Umbilical cord (tissue), 2 donors: ENCODE results near the gene THSD7B. TPM values are rescaled to one million over a fixed set of nuclear protein-coding genes. Genes with fewer than 3 reads are reported as not detected.
A peak's percentile ranks its signal among the peaks of the same experiment; 100 is the strongest.
"Not testable (repeated sequence)": the region's sequence is repeated elsewhere in the genome, so short reads cannot be mapped to it uniquely, and the experiment has no call there.

Experiments used
- DNase-seq: peaks from one replicate; pipeline ENCODE4 v3.0.0-alpha.2; 2015; ENCODE audit warnings: low spot score
- total RNA-seq: library from RNA; depleted of rRNA; stranded (reverse); fragments of >200 nt; gene quantifications from one replicate; pipeline ENCODE4 v1.2.3, GENCODE V29; 2014; ENCODE audit warnings: low replicate concordance; ENCODE audit not compliant: insufficient read depth

Gene THSD7B
- total RNA-seq, 1 donor from 2014 or later: 2.2 TPM

DNA sequence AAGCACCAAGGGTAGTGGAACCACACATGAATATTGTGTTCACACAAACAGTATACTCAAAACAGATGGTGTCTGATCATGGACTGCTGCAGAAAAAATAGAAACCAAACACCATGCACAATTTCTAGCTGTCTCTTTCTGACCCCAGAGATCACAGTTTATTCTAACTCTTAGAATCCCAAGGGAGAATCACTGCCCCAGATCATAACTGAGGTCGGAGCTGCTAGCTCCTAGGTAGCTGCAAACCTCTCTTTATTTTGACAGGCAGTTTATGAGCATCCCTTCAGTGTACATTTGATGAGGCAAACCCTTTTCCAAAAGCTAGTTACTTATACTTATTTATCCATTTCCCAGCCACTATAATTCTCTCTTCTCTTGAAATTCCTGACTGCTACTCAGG lies 759.8 kb downstream of the THSD7B start:
- DNase-seq: no peak

DNA sequence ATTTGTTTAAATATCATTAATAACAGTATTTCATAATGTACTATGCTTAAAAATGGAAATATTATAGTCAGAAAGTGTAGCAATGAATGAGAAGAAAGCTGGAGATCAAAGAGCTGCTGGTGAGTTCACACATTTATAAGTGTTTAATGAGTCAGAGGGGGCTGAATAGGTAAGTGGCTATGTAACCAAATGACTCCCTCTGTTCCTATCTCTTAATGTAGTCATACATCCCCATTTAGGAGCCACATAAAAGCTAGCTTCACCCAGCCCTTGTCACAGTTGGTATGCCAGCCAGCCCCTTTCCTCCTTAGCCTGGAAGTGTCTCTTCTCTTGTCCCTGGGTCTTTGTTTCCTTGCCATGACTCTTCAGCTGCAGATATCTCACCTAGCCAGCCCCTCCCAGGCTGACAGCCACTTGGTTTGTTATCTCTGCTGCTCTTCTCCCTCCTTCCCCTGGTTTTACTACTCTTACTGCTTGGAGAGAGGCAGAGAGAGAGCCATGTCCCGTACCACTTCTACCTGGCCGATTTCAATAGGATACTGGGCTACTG lies 760.4 kb downstream of the THSD7B start:
- no peak for DNase-seq

DNA sequence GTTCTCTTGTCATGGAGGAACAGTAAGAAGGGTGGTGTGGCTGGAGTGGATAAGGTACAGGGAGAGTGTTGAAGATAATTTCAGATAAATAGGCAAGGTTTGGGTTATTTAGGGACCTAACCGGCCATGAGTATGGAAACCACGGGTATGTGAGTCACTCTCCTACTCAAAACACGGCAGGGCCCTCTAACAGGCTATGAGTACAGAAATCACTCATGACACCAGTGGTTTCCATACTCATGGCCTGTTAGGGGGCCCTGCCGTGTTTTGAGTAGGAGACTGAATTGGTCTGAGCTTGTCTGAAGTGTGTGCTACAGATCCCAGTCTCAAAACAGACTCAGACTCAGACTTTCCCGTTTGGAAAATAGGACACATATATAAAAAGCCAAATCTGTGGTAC lies 770.6 kb downstream of the THSD7B start:
- DNase-seq: no peak

DNA sequence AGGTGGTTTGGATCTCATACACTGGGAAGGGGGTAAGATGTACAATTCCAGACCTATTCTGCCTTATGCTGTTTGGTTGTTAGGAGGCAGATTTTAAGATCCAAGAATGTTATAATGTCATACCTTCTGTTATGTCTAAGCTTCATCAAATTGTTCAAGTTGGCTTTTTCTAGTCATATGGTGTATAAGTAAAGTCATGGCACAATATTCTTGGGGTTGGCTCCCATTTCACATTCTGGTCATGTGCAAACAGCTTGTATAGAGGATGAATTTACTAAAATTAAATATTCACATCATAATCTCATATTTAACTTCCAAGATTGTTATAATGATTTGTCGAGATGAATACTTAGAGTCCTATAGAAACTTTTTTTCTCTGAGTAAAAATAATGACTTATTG lies 774.0 kb downstream of the THSD7B start:
- no peak for DNase-seq

DNA sequence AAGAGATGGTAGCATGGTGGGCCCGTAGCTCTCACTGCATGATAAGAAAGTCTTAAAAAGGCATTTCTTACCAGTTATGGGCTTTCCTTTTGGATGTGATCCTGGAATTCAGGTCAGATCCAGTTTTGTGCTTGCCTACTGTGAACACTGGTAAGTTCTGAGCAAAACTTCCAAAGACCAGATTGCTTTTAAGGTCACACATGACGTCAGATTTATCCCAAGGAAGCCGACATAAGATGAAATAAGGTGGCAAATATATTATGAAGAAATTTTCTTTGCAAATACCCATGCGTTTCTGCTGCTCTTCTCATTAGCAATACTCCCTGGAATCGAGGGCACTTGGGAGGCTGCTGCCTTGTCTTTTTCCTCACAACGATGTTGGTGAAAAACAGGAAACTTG lies 782.5 kb downstream of the THSD7B start:
- peak; percentile 13 for DNase-seq

DNA sequence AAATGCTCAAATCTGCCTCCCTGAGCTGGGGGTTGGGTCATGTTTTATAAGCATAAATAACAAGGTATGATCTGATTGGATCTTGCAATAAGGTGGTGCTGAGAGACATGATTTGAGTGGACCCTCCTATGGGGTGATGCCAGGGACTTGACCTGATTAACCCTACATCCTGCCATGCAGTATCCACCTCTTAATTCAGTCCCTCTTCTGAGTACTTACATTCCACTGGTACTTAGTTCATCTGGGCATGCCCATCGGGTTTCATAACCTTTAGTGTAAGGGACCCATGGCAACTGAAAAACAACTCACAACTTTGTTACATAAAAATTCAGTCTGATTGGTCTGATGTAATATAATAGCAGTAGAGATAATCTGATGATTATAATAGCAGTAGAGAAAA lies 801.0 kb downstream of the THSD7B start:
- DNase-seq: no peak

DNA sequence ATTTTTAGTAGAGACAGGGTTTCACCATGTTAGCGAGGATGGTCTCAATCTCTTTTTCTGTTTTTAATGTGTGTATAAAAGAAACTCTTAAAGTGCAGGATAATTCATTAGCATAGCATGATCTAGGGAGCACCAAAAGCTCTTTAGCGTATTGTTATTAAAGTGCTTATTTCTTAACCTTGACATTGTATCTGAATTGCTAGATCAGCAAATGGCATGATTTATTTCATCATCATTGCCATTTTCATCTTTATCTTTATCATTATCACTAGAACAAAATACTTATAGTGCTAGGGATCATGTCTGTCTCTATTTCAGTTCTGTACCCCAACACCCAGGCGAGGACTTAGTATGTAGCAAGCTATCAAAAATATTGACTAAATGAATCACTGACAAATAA lies 805.1 kb downstream of the THSD7B start:
- no peak for DNase-seq

DNA sequence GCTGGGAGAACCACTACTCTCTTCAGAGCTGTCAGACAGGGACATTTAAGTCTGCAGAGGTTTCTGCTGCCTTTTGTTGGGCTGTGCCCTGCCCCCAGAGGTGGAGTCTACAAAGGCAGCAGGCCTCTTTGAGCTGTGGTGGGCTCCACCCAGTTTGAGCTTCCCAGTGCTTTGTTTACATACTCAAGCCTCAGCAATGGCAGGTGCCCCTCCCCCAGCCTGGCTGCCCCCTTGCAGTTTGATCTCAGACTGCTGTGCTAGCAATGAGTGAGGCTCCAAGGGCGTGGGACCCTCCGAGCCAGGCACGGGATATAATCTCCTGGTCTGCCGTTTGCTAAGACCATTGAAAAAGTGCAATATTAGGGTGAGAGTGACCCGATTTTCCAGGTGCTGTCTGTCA lies 822.5 kb downstream of the THSD7B start:
- DNase-seq: not testable (repeated sequence)

DNA sequence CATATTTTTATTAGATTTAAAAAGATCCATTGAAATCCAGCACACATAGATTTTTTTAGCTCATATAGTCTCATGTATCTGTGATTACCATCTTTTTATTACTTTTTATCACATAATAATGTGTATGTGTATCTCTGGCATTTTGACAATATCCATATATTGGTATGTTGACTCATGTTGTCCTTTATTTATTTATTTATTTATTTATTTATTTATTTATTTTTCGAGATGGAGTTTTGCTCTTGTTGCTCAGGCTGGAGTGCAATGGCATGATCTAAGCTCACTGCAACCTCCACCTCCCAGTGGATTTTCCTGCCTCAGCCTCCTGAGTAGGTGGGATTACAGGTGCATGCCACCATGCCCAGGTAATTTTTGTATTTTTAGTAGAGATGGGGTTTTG lies 823.2 kb downstream of the THSD7B start:
- not testable (repeated sequence) for DNase-seq

DNA sequence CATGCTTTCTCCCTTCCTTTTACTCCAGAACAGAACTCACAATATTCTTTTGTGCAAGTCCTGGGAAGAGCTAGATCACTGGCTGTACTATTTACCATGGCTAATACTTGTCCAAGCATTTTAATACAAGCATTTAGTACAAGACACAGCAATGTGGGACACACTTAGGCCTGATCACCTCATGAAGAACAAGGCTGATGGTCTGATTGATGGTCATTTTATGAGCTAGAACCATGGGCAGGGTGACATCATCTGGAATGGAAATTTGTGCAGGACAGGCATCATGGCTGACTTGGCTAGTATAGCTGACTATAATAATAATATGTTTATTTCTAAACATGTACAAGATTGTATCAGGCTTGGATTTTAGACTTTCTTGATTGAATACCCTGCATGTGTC lies 824.8 kb downstream of the THSD7B start:
- no peak for DNase-seq

DNA sequence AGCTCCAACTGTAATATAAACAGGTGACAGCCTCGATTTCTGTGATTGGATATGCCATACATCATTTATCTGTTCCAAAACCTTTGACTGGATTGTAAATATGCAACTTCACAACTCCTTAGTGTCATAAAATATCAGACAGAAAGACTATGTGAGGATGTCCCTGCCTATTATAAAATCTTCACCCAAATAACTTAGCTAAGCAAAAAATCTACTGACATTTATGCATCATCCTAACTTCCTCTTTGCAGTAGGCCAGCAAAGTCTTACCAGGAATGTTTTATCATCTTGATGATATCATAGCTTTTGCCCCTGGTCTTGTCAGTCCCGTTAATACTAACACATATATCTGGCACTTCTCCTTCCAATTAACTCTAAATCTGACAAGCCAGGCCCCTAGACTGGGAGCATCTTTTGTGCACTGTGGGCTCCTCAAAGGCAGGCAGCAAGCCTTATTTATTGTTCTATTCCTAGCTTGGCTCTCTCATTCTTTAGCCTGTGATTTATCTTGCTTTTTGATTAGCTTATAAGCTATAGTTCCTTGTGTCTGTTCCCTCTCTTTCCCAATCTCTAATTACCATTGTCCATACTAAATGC lies 842.5 kb downstream of the THSD7B start:
- DNase-seq: no peak

DNA sequence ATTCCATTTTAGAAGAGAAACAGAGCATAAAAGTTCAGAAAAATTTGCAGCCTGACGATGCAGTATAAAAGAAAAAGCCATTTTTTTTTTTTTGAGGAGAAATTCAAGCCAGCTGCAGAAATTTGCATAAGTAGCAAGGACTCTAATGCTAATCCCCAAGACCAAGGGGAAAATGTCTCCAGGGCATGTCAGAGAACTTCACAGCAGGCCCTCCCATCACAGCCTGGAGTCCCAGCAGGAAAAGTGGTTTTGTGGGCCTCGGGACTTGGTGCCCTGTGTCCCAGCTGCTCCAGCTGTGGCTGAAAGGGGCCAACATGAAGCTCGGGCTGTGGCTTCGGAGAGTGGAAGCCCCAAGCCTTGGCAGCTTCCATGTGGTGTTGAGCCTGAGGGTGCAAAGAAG lies 873.6 kb downstream of the THSD7B start:
- no peak for DNase-seq

DNA sequence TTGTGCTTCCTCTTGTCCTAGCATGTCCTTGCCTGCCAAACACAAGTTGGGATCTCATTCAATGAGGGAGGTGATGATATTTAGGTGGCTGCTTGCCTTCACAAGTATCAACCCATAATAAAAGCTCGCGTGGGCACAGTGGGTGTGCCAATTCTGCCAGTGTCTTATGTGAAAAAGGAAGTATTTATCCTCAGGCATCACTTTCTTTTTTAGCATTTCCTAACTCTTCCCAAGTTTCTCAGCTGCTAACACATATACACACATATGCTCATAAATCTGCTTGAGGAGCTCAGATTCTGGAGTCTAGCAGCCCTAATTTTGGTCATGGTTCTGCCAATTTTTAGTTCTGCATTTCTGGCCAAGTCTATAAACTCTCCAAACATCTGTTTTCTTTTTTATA lies 879.4 kb downstream of the THSD7B start:
- DNase-seq: peak; percentile 42

DNA sequence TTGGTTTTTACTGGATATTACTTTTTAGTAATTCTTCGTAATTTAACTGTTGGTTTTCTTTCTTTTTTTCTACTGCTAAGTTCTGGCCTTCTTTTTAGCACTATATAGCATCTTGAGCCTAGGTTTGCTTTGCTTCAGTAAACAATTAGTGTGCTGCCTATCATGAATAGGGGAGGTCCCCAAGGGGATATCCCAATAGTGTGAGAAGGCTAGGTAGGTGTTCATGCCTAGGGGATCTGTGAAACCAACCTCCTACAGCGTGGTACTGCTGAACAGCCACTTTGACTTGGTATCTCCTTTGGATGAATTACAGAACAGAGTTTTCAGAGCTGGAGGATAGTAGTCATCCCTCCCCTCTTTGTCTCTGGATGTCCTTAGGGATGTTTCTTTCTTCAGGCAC lies 888.7 kb downstream of the THSD7B start:
- DNase-seq: no peak

DNA sequence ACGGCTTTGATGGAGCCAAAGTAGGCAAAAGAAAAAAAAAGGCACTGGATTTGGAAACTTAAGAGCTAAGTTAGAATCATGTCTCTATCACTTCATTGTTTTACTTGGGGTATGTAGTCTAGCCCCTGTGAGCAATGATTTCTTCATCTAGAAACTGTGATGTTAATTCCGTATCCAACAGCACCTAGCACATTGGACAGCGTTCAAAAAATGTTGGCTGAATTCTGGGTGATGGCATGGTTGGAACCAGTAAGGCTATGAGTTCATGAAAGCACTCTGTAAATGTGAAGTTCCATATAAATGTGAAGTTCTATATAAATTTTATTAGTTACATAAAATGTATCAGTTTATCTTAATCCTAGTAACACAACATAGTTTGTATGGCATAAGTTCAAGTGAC lies 890.5 kb downstream of the THSD7B start:
- no peak for DNase-seq

DNA sequence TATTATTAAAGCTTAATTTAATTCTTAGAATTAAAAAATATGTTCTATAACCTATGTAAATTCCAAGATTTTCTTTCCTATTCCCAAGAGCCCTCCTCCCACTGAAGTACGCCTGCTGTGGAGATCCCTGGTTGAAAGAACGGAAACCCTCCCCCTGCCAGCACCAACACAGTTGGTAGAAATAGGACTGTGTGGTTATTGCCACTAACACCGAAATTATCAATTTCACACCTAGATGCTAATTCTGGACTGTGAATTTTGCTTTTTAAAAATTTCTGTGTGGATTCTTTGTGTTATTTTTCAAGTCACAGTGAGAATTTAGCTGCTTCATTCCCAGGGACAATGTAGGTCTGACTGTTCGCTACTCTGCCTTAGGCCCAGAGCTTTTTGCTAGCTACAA lies 893.1 kb downstream of the THSD7B start:
- no peak for DNase-seq

DNA sequence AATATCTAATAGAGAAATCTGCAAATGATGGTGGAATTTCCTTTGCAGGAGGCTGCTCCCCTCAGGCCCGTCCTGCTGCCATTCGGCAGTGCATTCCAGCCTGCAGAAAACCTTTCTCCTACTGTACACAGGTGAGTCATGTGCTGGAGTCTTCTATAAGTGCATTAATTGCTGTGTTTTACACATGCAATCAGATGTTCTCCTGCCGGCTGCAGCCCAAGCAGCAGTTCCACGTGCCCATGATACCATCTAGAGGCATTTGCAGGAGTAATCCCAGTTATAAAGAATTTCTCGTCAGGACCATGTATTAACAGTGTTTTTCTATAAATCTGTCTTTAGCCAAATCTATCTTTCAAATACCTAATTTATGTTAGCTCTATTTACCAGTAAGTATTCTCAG lies 894.3 kb downstream of the THSD7B start:
- peak; percentile 42 for DNase-seq

DNA sequence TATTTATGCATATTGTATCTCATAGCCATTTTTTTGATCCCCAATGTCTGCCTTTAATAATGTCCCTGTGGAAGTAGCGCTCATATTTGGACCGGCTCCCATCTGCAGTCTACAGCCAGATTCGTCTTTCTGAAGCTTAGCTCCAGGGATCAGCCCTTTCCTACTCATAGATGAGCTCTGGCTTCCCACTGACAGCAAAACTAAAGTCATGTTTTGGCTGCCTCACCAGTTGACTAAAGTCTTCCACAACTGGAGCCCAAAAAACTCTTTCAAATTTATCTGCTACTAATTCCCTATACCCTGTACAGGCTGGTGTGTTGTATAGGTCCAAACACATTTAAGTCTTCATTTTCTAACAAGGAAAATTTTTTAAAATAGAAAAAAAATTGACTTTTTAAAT lies 904.8 kb downstream of the THSD7B start:
- DNase-seq: peak; percentile 68

DNA sequence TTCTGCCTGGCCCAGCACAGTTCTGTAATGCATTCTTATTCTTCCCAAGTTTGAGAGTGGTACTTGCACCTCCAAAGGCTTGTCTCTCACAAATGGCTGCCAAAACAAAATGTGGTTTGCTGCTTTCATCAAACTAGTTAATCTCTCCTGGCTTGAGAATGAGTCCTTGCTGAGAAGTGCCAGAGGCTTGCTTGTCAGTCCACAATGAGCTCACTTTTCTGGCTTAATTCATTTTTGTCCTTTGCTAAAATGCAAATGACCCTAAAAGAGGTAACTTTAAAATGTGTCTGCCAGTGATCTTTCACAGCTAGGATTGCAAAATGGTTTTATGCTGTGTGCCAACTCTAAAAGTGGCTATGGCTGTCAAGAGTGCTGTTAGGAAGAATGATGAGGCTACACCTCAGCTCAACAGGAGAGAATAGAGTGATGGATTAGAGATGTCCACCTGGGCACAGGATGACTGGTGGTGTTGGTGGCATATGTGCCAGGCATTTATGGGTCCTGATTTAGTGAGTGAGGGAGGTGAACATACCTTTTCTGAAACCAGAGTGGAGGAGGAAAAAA lies 907.7 kb downstream of the THSD7B start:
- DNase-seq: peak; percentile 65

DNA sequence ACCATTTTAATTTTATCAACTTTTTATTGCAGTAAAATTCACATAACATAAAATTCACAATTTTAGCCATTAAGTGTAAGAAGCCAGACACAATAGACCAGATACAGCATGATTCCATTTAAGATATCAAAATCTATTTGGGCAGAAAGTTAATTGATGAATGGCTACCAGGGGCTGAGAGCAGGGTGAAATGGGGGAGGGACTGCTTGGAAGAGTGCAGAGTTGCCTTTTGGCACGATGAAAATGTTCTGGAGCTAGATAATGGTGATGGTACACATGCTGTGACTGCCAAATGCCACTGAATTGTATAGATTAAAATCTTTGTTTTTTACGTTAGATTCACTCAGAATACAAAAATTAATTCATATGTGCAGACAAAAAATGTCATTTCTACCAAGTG lies 909.6 kb downstream of the THSD7B start:
- DNase-seq: no peak

DNA sequence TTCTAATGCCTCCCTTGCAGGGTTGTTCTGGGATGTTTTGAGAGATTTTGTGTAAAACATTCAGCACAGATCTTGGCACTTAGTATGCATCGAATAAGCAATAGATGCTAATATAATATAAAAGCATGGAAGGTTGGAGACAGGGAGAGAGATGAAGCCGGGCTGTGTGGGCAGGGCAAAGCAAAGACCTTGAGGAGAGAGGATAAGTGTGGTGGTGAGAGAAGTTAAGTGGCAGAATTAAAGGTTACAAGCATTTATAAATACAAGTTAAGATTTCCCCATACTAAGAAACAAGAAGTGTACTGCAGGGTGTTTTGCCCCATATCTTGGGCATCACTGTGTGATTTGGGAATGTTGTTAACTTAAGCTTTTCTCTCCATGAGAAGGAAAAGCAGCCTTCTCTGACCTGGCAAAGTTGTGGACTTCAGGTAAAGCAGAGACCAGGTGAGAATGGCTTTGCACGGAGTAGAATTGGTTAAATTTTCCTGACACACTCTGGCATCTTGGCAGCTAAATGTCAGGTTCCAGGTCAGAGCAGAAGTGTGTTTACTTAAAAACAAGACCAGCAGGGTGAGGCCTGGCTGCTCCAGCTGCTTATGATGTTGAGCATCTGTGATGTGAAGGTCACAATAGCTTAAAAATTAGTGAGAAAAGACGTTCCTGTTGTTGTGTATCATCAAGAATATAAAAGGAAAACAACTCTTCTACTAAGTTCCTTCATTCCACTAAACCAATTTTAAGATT lies 910.4 kb downstream of the THSD7B start:
- DNase-seq: no peak

DNA sequence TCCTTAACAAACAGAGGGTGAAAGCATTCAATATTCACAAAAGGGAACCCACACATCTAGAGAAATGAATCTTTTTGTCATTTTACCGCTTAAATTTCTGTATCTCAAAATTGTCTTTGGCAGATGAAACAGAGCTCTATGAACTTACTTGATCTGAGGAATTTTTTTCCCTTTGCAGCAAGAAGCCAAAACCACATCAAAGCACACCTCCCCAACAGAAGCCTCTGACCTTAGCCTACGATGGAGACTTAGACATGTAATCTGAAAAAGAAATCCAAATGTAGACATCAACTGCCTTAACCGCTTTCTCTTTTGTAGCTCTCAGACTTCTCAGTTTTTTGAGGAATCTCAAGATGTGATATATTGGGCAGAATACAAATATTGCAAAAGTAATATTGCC lies 911.0 kb downstream of the THSD7B start:
- peak; percentile 57 for DNase-seq

DNA sequence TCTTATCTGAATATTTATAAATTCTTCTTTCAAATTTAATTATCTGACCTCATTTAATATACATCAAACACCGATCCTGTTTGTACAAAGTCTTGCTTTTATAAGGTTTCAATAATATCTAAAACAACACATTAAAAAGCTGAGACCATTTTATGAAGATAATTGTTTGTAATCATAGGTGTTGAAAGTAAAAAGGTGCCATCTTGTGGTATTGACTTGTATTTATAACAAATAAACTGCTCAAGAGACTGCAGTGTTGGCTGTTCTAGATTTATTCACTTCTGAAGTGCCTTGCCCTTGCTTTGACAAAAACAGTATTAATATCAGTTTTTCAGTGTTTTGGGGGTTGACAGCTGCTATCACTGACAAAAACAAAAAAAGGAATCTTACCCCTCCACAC lies 912.1 kb downstream of the THSD7B start:
- DNase-seq: no peak
